ENCODE data around the gene INS. TPM values are rescaled to one million over a fixed set of nuclear protein-coding genes. Genes with fewer than 3 reads are reported as not detected.

The INS gene
- total and polyA plus RNA-seq, 2 of the 8 experiments (the other 6 are each of a cell fraction or from before 2014, with no cell fraction given): not detected

GRCh38 chr11:2182075-2182474 lies 21.1 kb upstream of the INS start (continued):
- TF ChIP-seq SIN3A (conservative IDR thresholded peaks at IDR 0.05 in 1 of 2, IDR thresholded peaks at IDR 0.05 in 1 of 2; ENCODE audit: low read depth in 1 of 2, low read length in 2 of 2) (no peak), KDM4A (IDR thresholded peaks at IDR 0.05; ENCODE audit: low read depth, low read length, severe bottlenecking) (no peak), SAP30 (IDR thresholded peaks at IDR 0.05; ENCODE audit: insufficient read depth, insufficient replicate concordance, low read length) (no peak), SP2 (IDR thresholded peaks at IDR 0.05; ENCODE audit: low read length) (no peak), CBX5 (IDR thresholded peaks at IDR 0.05; ENCODE audit: low read depth, low read length) (no peak), NANOG (IDR thresholded peaks at IDR 0.05; ENCODE audit: insufficient read depth, low read depth, low read length, poor library complexity, severe bottlenecking) (no peak)
- TF ChIP-seq, protein P1, sequence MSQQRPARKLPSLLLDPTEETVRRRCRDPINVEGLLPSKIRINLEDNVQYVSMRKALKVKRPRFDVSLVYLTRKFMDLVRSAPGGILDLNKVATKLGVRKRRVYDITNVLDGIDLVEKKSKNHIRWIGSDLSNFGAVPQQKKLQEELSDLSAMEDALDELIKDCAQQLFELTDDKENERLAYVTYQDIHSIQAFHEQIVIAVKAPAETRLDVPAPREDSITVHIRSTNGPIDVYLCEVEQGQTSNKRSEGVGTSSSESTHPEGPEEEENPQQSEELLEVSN (IDR thresholded peaks at IDR 0.05): no peak

Measured in H1 (cell line).